HUES6 (cell line): ENCODE measurements around the gene C14orf132.

ENCODE experiments used
- H3K27ac ChIP-seq: 2 replicates; pipeline ENCODE4 v1.7.0; 2013; ENCODE audit warnings: low read depth, mild to moderate bottlenecking, low read length, inconsistent platforms
- H3K27me3 ChIP-seq: 2 replicates; pipeline ENCODE4 v1.6.1; 2013; ENCODE audit warnings: low read length; ENCODE audit not compliant: control insufficient read depth, insufficient read depth
- H3K36me3 ChIP-seq: 2 replicates; pipeline ENCODE4 v1.6.1; 2013; ENCODE audit warnings: low read length; ENCODE audit not compliant: control insufficient read depth, insufficient read depth
- H3K4me1 ChIP-seq: 2 replicates; pipeline ENCODE4 v1.6.1; 2013; ENCODE audit warnings: low read length; ENCODE audit not compliant: control insufficient read depth, insufficient read depth
- H3K4me3 ChIP-seq: 2 replicates; pipeline ENCODE4 v1.5.1; 2013; ENCODE audit warnings: low read depth, low read length
- H3K9ac ChIP-seq: one replicate; pipeline ENCODE4 v1.6.1; 2013; ENCODE audit warnings: mild to moderate bottlenecking, low read length
- H3K9me3 ChIP-seq: 2 replicates; pipeline ENCODE4 v1.6.1; 2013; ENCODE audit warnings: low read depth, low read length; ENCODE audit not compliant: control insufficient read depth, insufficient read depth

Gene C14orf132

DNA sequence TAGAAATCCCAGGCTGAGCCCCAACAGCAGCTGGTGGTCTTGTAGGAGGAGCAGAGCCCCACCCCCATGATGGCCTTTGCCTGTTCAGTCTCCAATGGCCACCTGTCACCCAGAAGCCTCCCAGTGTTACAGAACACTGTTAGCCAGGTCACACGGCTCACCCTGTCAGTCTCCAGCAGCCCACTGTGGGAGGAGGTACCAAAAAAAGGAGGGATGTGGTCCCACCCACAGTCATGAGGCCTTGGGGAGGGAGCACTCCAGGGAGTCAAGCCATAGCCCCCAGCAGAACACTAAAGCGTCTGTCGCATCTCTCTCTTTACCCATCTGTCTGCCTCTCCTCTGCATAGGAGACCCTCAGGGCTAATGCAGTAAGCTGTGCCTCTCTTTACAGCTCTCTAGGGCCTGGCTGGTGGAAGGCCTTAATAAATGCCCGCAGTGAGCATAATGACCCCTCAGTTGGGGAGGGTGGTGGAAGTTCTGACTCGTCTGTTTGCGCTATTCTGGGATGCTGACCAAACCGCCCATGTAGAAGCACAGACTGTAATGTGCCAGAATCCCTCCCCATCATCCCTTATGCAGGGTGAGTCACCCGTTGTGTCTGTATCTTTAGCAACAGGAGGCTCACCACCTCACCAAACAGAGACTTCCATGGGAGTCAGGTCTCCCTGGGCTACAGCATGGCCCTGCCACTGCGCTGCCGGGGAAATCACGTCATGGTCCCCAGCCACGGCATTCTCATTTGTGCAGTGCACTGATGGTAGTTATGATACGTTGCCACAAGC lies 14.6 kb downstream of the C14orf132 start:
- no peaks in the 10 kb centered on the region for H3K36me3 ChIP-seq
- no peak overlapping the region for H3K27ac ChIP-seq
- H3K4me1 ChIP-seq: no peaks in the 10 kb centered on the region
- no peak overlapping the region for H3K9ac ChIP-seq
- H3K27me3 ChIP-seq: no peaks in the 10 kb centered on the region
- H3K9me3 ChIP-seq: no peaks in the 10 kb centered on the region
- H3K4me3 ChIP-seq: no peak overlapping the region

DNA sequence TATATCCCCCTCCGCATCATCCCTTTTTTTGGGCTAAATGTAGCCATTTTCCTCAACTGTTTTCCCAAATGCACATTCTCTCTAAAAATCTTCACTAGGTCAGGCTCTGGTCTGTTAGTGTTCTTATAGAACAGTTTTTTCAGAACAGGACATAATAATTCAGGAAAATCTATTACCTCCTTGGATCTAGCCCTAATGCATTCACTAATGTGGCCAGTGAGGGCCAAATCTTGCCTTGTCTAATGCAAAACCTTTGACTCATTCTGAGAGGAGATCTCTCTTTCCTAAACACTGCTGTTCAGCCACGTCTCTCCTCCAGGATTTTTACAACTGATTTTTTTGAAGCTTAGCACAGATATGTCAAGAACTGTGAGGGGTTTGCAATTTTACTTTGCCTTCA lies 15.5 kb downstream of the C14orf132 start:
- H3K9me3 ChIP-seq: no peaks in the 10 kb centered on the region
- no peak overlapping the region for H3K4me3 ChIP-seq
- H3K4me1 ChIP-seq: no peaks in the 10 kb centered on the region
- H3K27me3 ChIP-seq: no peaks in the 10 kb centered on the region
- no peak overlapping the region for H3K27ac ChIP-seq
- no peaks in the 10 kb centered on the region for H3K36me3 ChIP-seq
- H3K9ac ChIP-seq: no peak overlapping the region

DNA sequence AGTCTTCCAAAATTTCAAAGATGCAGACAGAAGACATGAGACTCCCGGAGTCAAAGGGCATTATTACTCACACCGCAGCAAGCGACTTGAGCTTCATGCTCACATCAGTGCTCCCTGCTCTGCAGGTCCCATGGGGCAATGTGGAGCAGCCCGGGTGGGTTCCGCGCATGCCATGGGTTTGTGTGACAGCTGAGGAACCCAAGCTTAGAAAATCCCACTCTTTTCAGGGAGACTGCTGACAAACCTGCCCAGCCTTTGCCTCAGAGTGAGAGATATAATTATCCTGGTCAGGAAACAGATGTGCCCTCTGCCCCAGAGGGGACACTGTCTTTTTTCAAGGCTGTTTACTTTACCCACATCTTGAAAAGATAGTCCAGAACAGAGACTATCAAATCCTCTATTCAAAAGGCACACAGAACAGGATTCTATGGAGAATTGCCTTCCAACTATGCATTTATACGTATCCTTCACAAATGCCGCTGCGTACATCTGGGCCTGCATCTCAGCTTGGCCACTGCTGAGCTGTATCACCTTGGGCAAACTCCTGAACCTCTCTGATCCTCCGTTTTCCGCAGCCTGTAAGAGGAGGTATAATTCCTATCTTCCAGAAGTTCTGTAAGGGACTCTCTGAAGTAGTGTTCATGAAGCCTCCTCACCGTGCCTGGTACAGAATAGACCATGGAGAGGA lies 16.0 kb downstream of the C14orf132 start:
- Histone ChIP-seq H3K27ac (no peak overlapping the region), H3K9ac (no peak overlapping the region)

DNA sequence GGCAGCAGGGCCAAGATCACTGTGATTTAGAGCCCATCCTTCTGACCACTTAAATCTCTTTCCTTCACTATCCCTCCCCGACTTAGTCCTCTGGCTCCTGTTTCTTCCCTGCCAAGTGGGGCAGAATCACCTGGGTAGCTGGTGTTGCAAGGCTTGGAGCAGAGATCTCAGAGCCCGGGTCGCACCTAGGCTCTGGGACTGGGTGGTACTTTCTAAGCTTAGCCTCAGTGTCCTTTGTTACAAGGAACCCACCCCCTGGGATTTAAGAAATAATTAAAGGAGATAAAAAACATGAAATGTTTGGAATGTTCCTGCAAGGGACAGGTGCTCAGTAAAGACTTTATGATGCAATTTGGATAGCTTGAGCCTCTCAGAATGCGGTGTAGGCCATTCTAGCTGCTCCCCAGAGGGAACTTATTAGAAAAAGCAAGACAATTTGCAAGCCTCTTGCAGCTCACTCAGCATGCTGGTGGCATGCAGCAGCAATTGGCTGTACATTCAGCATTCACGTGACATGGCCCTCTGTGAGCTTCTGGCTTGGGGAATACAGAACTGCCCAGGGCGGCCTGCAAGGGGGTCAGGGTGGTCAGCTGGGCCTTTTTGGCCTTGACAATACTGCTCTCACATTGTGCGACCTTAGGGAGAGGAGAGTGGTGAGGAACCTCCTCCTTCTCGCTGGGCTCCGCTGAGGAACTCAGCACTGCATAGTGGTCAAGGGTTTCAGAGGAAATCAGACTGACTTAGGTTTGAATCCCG lies 16.8 kb downstream of the C14orf132 start:
- no peaks in the 10 kb centered on the region for H3K9me3 ChIP-seq
- no peak overlapping the region for H3K9ac ChIP-seq
- H3K36me3 ChIP-seq: no peaks in the 10 kb centered on the region

More for the DNA sequence above, 16.0 kb downstream of the C14orf132 start:
- Histone ChIP-seq H3K36me3 (no peaks in the 10 kb centered on the region), H3K9me3 (no peaks in the 10 kb centered on the region), H3K27me3 (no peaks in the 10 kb centered on the region), H3K4me3 (no peak overlapping the region), H3K4me1 (no peaks in the 10 kb centered on the region)

DNA sequence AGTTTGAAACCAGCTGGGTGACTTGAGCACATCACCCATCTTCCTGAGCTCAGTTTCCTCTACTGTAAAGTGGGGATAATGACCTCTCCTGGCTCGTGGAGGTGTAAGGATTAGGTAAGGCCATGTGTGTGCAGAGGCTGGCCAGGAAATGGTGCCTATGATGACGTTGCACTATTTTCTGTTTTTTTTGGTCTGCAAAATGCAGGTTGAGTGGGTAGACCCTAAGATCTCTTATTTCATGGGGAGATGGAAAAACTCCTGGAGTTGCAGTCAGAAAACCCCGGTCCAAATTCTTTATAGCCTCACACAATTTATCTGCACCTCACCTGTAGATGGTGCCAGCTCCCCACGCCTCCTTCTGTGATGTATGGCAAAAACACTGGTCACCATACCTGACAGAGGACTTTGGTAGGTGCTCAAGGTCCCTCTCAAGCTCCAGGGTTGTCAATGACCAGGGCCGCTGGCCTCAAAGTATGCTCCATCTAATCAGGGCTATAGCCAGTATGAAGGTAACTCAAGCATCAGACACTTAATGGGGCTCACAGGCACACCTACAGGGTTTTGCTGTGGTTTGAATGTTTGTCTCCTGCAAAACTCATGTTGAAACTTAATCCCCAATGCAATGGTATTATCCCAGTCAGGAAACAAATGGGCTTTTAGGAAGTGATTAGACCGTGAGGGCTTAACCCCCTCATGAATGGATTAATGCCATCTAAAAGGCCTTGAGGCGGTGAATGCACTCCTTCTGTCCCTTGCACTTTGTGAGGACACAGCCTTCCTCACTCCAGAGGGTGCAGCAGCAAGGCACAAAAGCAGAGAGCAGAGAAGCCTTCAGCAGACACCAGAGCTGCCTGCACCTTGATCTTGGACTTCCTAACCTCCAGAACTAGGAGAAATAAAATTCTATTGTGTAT lies 17.6 kb downstream of the C14orf132 start:
- Histone ChIP-seq H3K4me3 (no peak overlapping the region), H3K36me3 (no peaks in the 10 kb centered on the region), H3K9ac (no peak overlapping the region), H3K4me1 (no peaks in the 10 kb centered on the region), H3K27me3 (no peaks in the 10 kb centered on the region), H3K27ac (no peak overlapping the region), H3K9me3 (no peaks in the 10 kb centered on the region)

More for the DNA sequence above, 16.8 kb downstream of the C14orf132 start:
- no peak overlapping the region for H3K27ac ChIP-seq
- no peaks in the 10 kb centered on the region for H3K27me3 ChIP-seq
- H3K4me3 ChIP-seq: no peak overlapping the region
- H3K4me1 ChIP-seq: no peaks in the 10 kb centered on the region

DNA sequence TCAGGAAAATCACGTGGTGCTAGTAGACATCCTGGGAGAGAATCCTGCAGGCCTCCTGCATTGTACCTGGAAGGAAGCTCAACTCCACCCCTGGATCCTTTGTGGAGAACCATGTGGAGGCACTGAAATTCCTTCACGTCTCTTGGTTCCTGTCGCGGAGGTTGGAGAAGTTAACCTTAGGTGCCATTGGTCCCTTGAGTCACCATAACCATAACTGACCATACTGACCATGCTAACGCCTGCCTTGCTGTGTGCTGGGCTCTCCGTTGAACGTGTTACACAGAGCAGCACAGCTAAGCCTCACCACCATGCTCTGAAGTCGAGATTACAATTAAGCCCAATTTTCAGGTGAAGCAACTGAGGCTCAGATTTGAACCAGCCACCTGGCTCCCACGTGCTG lies 18.6 kb downstream of the C14orf132 start:
- Histone ChIP-seq H3K36me3 (no peaks in the 10 kb centered on the region), H3K9ac (no peak overlapping the region), H3K4me1 (no peaks in the 10 kb centered on the region), H3K4me3 (no peak overlapping the region), H3K9me3 (no peaks in the 10 kb centered on the region), H3K27ac (no peak overlapping the region), H3K27me3 (no peaks in the 10 kb centered on the region)

DNA sequence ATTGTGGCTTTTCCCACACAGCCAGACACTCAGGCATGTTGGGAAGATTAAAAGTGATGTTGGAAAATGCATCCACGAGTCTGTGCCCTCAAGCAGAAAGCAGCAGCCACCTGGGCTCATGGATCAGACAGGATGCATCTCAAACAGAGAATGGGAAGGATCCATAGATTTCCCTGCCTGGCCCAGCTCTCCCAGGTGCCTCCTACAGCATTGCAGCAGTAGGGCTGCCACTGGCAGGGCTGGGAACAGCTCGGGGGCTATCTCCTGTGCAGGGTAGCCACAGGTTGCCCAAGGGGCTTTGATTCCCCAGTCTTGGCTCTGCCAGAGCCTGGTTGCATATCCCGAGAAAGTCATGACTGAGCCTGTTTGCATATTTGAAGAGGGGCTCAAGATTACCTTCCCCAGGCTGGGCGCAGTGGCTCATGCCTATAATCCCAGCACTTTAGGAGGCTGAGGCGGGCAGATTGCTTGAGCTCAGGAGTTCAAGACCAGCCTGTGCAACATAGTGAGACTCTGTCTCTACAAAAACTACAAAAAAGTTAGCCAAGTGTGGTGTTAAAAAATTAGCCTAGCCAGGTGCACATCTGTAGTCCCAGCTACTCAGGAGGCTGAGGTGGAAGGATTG lies 19.5 kb downstream of the C14orf132 start:
- H3K27ac ChIP-seq: no peak overlapping the region
- H3K36me3 ChIP-seq: no peaks in the 10 kb centered on the region
- H3K9ac ChIP-seq: no peak overlapping the region
- H3K4me3 ChIP-seq: no peak overlapping the region
- no peaks in the 10 kb centered on the region for H3K9me3 ChIP-seq
- no peaks in the 10 kb centered on the region for H3K4me1 ChIP-seq
- H3K27me3 ChIP-seq: no peaks in the 10 kb centered on the region

DNA sequence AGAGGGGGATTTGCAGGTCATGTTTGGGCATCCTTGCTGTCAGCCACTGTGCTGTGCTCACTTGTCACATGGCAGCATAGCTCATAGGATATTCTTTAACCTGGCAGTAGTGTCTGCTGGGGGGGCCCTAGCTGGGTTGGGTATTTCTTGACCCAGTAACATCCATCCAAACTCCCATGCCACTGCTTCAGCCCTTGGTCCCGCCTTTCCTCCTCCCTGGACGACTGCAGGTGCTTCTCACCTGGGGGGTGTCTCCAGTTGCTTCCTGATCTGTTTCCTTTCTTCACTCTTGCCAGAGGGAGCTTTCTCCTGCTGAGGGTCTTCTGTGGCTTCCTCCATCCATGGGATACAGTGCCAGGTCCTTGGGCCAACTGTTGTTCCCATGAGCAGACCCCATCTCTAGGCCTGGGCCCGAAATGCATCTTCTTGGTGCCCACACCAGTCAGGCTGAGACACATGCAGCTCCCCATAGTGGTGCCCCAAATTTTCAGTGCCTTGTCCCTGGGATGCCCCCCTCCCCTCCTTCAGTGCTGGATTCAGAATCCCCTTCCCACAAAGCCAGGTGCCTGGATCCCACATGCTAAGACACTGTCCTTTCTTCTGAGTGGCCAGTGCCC lies 20.5 kb downstream of the C14orf132 start:
- Histone ChIP-seq H3K4me3 (no peak overlapping the region), H3K27ac (no peak overlapping the region), H3K4me1 (no peaks in the 10 kb centered on the region), H3K9me3 (no peaks in the 10 kb centered on the region), H3K27me3 (no peaks in the 10 kb centered on the region), H3K36me3 (no peaks in the 10 kb centered on the region), H3K9ac (no peak overlapping the region)

DNA sequence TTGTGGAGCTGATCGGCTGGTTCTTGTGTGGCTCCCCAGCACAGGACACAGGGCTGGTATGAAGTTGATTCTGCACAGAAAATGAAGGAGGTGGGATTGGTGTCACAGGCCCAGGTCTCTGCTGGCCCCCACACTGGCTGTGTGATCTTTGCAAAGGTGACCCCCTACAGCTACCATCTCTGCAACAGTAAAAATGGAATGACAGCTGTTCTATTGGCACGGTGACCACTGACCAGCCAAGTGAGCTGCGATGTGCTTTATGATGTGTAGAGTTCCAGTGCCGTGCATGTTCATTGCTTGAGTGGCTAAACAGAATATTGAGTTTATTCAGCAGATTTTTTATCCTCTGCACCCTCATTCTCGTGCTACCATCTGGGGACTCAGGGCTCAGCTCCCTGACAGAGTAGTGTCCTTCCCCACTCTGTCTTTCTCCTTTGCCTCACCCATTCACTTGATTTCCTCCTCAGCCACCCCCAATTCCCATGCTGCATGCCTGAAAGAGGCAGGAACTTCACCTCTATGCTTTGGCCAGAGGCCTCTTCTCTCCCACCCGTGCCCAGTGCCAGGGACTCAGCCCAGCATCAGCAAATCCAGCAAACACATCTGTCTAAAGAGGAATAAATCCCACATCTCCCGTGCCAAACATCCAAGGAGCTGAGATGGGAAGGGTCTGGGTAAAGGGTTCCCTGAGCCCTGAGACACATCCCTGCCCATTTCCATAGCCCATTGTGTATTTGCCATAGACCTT lies 21.2 kb downstream of the C14orf132 start:
- H3K27ac ChIP-seq: no peak overlapping the region
- H3K9ac ChIP-seq: no peak overlapping the region
- no peaks in the 10 kb centered on the region for H3K36me3 ChIP-seq
- H3K4me3 ChIP-seq: no peak overlapping the region
- no peaks in the 10 kb centered on the region for H3K9me3 ChIP-seq
- no peaks in the 10 kb centered on the region for H3K27me3 ChIP-seq
- no peaks in the 10 kb centered on the region for H3K4me1 ChIP-seq
